MM.1S (cell line): ENCODE measurements around the gene DNTTIP2.
A peak's percentile ranks its signal among the peaks of the same experiment; 100 is the strongest.
"Not testable (repeated sequence)": the region's sequence is repeated elsewhere in the genome, so short reads cannot be mapped to it uniquely, and the experiment has no call there.

ENCODE experiments used
- DNase-seq: peaks from one replicate; pipeline ENCODE4 v3.0.0-alpha.2; 2015
- H2AFZ ChIP-seq: fragments of 300-600 bp; sonication (generic); 2 replicates; pipeline ENCODE4 v1.6.0; 2016; ENCODE audit warnings: antibody characterized with exemption, low read length
- H3F3A ChIP-seq: fragments of 300-600 bp; sonication (generic); 2 replicates; pipeline ENCODE4 v1.6.1; 2016; ENCODE audit warnings: mild to moderate bottlenecking, antibody characterized with exemption, low read length, moderate library complexity, mixed read lengths; ENCODE audit not compliant: insufficient read depth
- H3K27ac ChIP-seq: fragments of 300-600 bp; sonication (generic); 2 replicates; pipeline ENCODE4 v1.5.1; 2016; ENCODE audit warnings: mild to moderate bottlenecking, low read length
- H3K27me3 ChIP-seq: fragments of 300-600 bp; sonication (generic); replicated peaks from 2 replicates; pipeline ENCODE4 v1.6.0; 2016; ENCODE audit warnings: low read length; ENCODE audit not compliant: insufficient read depth
- H3K36me3 ChIP-seq: fragments of 300-600 bp; sonication (generic); replicated peaks from 2 replicates; pipeline ENCODE4 v1.6.1; 2016; ENCODE audit warnings: mild to moderate bottlenecking, low read length, mixed read lengths; ENCODE audit not compliant: insufficient read depth
- H3K4me1 ChIP-seq: fragments of 300-600 bp; sonication (generic); 2 replicates; pipeline ENCODE4 v1.6.1; 2016; ENCODE audit warnings: low read length, mixed read lengths
- H3K4me2 ChIP-seq: fragments of 300-600 bp; sonication (generic); 2 replicates; pipeline ENCODE4 v1.6.0; 2016; ENCODE audit warnings: low read depth, low read length
- H3K4me3 ChIP-seq: fragments of 300-600 bp; sonication (generic); 2 replicates; pipeline ENCODE4 v1.5.1; 2016; ENCODE audit warnings: low read length, mixed read lengths
- H3K79me2 ChIP-seq: fragments of 300-600 bp; sonication (generic); 2 replicates; pipeline ENCODE4 v1.6.1; 2016; ENCODE audit warnings: mixed run types, low read length, mixed read lengths
- H3K9ac ChIP-seq: fragments of 300-600 bp; sonication (generic); 2 replicates; pipeline ENCODE4 v1.6.1; 2016; ENCODE audit warnings: low read length, mixed read lengths
- H3K9me2 ChIP-seq: fragments of 300-600 bp; sonication (generic); replicated peaks from 2 replicates; pipeline ENCODE4 v1.6.1; 2016; ENCODE audit warnings: mild to moderate bottlenecking, low read length, mixed read lengths; ENCODE audit not compliant: insufficient read depth
- H3K9me3 ChIP-seq: fragments of 300-600 bp; sonication (generic); replicated peaks from 2 replicates; pipeline ENCODE4 v1.6.1; 2016; ENCODE audit warnings: mild to moderate bottlenecking, low read length, mixed read lengths; ENCODE audit not compliant: insufficient read depth
- H4K20me1 ChIP-seq: fragments of 300-600 bp; sonication (generic); 2 replicates; pipeline ENCODE4 v1.6.1; 2016; ENCODE audit warnings: mild to moderate bottlenecking, low read length, moderate library complexity, mixed read lengths; ENCODE audit not compliant: insufficient read depth
- CTCF ChIP-seq: fragments of 300-600 bp; sonication (generic); IDR thresholded peaks from 2 replicates; pipeline ENCODE4 v1.5.1; 2016; ENCODE audit warnings: antibody characterized with exemption, low read length, mixed read lengths
- EZH2 ChIP-seq: fragments of 300-600 bp; sonication (generic); optimal IDR thresholded peaks from 2 replicates; pipeline ENCODE3; 2017; ENCODE audit warnings: low read depth, mild to moderate bottlenecking, antibody characterized with exemption, low read length, mixed read lengths
- EZH2phosphoT487 ChIP-seq: fragments of 300-600 bp; sonication (generic); IDR thresholded peaks from 2 replicates; pipeline ENCODE4 v1.6.1; 2018; ENCODE audit warnings: antibody characterized with exemption, low read length

Gene DNTTIP2

GRCh38 chr1:93853940-93854339 is 25.1 kb downstream of the DNTTIP2 start:
- no peaks in the 10 kb centered on the region for H4K20me1 ChIP-seq
- H3K79me2 ChIP-seq: no peaks in the 10 kb centered on the region
- no peaks in the 10 kb centered on the region for H3K27me3 ChIP-seq
- H2AFZ ChIP-seq: no peak overlapping the region
- H3K4me1 ChIP-seq: no peaks in the 10 kb centered on the region
- H3K9ac ChIP-seq: no peak overlapping the region
- no peaks in the 10 kb centered on the region for H3F3A ChIP-seq
- H3K9me2 ChIP-seq: no peaks in the 10 kb centered on the region
- H3K9me3 ChIP-seq: no peaks in the 10 kb centered on the region
- H3K4me3 ChIP-seq: no peak overlapping the region
- TF ChIP-seq CTCF: no peak
- no peak for TF ChIP-seq EZH2
- no peak for TF ChIP-seq EZH2phosphoT487
- no peak for DNase-seq
- H3K36me3 ChIP-seq: no peaks in the 10 kb centered on the region
- no peak overlapping the region for H3K27ac ChIP-seq
- H3K4me2 ChIP-seq: no peak overlapping the region

GRCh38 chr1:93851878-93852277 is 27.1 kb downstream of the DNTTIP2 start:
- H3F3A ChIP-seq: 0 out of 2 replicates have a peak, but pooled peaks cover 5% of the 10 kb centered on the region
- no peak overlapping the region for H3K4me3 ChIP-seq
- H2AFZ ChIP-seq: no peak overlapping the region
- no peaks in the 10 kb centered on the region for H3K27me3 ChIP-seq
- no peaks in the 10 kb centered on the region for H3K36me3 ChIP-seq
- DNase-seq: no peak
- H3K9ac ChIP-seq: no peak overlapping the region
- H4K20me1 ChIP-seq: no peaks in the 10 kb centered on the region
- H3K79me2 ChIP-seq: no peaks in the 10 kb centered on the region
- TF ChIP-seq CTCF (no peak), EZH2phosphoT487 (no peak), EZH2 (no peak)
- H3K27ac ChIP-seq: no peak overlapping the region
- no peaks in the 10 kb centered on the region for H3K4me1 ChIP-seq
- H3K4me2 ChIP-seq: no peak overlapping the region
- no peaks in the 10 kb centered on the region for H3K9me2 ChIP-seq
- no peaks in the 10 kb centered on the region for H3K9me3 ChIP-seq

GRCh38 chr1:93851327-93851712 is 27.7 kb downstream of the DNTTIP2 start:
- Histone ChIP-seq H3K36me3 (no peaks in the 10 kb centered on the region), H3K4me3 (no peak overlapping the region), H3K4me1 (no peaks in the 10 kb centered on the region), H3K27me3 (no peaks in the 10 kb centered on the region), H3K9me3 (no peaks in the 10 kb centered on the region), H3K27ac (no peak overlapping the region), H2AFZ (no peak overlapping the region), H4K20me1 (no peaks in the 10 kb centered on the region), H3F3A (0 out of 2 replicates have a peak, but pooled peaks cover 5% of the 10 kb centered on the region), H3K79me2 (no peaks in the 10 kb centered on the region), H3K4me2 (no peak overlapping the region), H3K9me2 (no peaks in the 10 kb centered on the region), H3K9ac (no peak overlapping the region)
- DNase-seq: no peak
- no peak for TF ChIP-seq EZH2
- no peak for TF ChIP-seq CTCF
- TF ChIP-seq EZH2phosphoT487: no peak

GRCh38 chr1:93850687-93851326 is 28.2 kb downstream of the DNTTIP2 start:
- not testable (repeated sequence) for H3K27ac ChIP-seq, H3F3A ChIP-seq, H3K27me3 ChIP-seq, H3K36me3 ChIP-seq, H3K9me2 ChIP-seq, H3K79me2 ChIP-seq, H4K20me1 ChIP-seq, H3K4me1 ChIP-seq, H3K4me2 ChIP-seq, H3K4me3 ChIP-seq, H3K9ac ChIP-seq, H2AFZ ChIP-seq, H3K9me3 ChIP-seq
- DNase-seq: peak; percentile 30
